GM18861 (cell line): ENCODE data around the gene ATP6V0B.

Source experiments
- ATAC-seq: cut with Tn5 transposase; IDR thresholded peaks from one replicate; pipeline ENCODE4 v1.9.1; 2021; ENCODE audit not compliant: unreplicated experiment

Gene ATP6V0B

DNA sequence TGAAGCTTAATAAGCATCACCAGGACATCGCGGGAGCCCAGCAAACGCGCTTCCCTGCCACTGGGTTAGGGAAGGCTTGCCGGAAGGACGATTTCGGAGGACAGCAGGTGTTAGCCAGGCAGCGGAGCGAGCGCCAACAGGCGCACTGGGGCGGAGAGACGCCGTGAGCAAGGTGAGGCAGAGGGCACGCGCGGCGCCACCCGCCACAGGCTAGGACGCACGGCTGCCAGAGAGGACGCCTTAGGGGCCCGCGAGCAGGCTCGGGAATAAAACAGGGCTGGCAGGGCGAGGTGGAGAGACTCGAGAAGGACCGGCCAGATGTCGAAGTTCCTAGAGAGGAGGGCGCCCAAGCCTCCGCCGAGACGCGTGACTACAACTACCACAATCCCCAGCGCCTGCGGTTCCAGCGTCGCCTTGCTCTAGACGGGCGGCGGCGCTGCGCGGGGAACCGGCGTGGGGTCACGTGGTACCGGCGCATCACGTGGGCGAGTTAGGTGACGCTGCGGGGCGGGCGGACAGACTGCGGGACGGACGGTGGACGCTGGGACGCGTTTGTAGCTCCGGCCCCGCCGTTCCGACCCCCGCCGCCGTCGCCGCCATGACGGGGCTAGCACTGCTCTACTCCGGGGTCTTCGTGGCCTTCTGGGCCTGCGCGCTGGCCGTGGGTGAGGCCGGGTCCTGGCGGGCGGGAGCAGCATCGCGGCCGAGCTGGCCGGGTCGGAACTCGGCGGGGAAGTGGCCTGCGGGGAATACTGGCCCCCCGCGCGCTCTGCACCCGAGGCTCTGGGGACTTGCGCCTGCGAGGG, at the start of gene ATP6V0B:
Gene ATP6V0B (plus strand): TSS at position 518 of the 806 bp plus-strand sequence. CDS start 81 bp downstream, at position 599.
- ATAC-seq, result peak; percentile 51

DNA sequence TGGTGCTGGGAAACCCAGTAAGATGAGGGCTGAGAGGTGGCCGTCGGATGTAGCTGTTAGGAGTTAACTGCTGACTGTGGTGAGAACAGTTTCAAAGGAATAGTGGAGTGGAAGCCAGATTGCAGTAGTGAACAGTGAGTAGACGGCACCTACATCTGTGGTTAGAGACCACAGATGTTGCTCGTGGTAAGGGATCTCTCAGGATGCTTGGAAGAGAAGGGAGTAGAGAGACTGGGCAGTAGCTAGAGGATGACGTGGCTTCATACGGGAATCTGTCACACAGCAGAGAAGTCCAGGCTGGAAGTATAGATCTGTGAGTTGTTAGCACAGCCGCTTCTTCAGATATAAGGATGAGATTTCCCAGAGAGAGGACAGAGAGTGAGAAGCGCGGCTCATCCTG, 48.9 kb upstream of the ATP6V0B start:
- no peak for ATAC-seq

DNA sequence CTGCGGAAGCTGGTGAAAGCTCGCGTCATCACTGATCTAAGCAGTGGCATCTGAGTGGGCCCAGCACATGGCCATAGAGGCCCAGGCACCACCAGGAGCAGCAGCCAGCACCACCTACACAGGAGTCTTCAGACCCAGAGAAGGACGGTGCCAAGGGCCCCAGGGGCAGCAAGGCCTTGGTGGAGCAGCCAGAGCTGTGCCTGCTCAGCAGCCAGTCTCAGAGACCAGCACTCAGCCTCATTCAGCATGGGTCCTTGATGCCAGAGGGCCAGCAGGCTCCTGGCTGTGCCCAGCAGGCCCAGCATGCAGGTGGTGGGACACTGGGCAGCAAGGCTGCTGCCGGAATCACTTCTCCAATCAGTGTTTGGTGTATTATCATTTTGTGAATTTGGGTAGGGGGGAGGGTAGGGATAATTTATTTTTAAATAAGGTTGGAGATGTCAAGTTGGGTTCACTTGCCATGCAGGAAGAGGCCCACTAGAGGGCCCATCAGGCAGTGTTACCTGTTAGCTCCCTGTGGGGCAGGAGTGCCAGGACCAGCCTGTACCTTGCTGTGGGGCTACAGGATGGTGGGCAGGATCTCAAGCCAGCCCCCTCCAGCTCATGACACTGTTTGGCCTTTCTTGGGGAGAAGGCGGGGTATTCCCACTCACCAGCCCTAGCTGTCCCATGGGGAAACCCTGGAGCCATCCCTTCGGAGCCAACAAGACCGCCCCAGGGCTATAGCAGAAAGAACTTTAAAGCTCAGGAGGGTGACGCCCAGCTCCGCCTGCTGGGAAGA, 44.4 kb upstream of the ATP6V0B start:
- ATAC-seq, result no peak

DNA sequence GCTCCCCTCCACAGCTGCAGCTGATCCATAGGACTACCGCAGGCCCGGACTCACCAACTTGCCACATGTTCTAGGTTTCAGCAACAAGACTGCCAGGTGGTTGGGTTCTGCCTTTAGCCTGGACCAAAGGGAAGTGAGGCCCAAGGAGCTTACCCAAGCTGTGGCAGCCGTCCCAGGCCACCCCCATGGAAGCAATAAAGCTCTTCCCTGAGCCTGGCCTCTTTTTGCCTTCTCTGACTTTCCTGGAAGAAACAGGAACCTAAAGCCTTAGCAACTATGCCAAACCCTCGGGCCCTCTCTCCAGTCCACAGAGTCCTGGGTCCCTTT, 43.8 kb upstream of the ATP6V0B start:
- ATAC-seq, result no peak

DNA sequence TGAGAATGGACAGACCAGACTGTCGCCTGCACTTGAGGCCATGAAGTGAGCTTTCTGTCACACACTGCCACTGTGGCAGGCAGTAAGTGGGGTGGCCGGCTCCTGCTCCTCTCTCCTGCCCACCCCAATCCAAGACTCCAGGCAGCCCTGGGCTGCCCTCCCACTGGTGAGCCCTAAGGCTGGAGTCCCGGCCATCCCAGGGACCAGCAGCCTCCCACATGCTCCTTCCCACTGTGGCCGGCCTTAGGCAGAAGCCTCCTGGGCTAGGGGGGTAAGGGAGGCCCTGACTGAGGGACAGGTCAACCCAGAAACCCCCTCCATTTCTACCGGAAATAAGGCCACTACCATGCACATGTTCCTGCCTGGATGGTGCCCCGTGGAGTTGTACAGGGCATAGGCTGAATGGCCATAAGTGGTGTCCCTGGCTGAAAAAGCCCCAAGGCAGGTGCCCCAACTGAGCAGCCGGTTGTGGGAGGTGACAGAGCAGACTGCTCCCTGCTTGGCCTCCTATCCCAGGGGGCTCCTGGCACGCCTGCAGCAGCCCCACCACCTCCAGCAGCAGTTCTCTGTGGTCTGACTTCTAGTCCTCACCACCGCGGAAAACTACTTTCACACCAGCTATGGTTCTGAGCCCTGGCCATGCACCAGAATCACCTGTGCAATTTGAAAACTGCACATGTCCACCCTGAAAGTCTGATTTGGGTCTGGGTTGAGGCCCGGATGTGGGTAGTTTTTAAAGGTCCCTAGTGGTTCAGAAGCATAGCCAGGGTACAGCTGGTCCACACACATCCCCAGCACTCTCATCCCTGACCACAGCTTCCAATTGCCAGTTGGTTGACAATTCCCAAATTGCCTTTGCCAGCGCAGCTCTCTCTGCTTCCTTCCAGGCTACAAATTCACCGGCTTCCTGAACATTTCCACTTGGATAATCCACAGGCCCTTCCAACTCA, 42.8 kb upstream of the ATP6V0B start:
- ATAC-seq, result no peak

DNA sequence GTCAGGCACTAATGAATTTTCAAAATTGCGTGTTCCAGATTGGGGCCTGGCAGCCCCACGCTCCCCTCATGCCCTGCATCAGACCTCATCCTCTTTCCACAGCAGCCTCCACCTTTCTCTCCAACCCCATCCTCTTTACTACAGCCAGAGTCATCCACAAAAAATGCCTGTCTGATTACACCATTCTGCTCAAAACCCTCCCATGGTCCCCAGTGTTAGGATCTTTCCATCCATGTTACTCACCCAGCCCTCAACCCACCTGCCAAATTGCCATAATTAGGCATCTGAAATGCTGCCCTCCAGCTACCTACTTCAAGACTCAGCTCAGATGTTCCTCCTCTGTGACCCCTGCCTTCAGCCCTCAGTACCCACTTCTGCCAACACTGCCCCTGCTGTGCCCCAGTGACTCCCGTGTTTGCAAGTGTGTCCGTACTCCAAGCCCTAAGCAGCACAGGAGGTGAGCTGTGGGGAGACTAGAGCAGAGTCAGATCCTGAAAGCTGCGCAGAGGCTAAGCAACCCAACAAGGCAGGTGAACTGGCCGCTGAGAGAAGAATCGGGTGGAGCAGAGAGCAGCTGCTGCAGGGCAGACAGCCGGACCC, 41.9 kb upstream of the ATP6V0B start:
- ATAC-seq, result no peak

DNA sequence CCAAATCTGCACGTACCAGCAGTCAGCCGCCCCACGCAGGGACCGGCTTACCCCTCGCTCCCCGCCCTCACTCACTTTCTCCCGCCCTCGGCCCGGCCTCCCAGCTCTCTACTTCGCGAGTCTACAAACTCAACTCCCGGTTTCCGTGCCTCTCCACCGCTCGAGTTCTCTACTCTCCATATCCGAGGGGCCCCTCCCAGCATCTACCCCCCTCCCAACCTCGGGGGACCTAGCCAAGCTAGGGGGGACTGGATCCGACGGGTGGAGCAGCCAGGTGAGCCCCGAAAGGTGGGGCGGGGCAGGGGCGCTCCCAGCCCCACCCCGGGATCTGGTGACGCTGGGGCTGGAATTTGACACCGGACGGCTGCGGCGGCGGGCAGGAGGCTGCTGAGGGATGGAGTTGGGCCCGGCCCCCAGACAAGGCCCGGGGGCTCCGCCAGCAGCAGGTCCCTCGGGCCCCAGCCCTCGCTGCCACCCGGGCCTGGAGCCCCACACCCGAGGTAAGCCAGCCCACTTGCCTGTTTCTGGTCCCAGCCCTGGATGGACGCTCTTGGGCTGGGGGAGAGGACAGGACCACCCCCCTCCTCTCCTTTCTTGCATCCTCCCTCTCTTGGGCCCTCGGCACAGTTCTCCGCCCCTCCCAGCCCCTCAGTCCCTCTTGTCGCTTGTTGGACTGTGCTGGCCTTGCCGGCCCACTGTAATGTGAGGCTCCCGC, 41.2 kb upstream of the ATP6V0B start, which contains the start of gene ARTN:
Gene ARTN (plus strand): TSS at position 416 of the 715 bp plus-strand sequence. CDS start 1,856 bp downstream, outside the sequence.
- ATAC-seq, result no peak

DNA sequence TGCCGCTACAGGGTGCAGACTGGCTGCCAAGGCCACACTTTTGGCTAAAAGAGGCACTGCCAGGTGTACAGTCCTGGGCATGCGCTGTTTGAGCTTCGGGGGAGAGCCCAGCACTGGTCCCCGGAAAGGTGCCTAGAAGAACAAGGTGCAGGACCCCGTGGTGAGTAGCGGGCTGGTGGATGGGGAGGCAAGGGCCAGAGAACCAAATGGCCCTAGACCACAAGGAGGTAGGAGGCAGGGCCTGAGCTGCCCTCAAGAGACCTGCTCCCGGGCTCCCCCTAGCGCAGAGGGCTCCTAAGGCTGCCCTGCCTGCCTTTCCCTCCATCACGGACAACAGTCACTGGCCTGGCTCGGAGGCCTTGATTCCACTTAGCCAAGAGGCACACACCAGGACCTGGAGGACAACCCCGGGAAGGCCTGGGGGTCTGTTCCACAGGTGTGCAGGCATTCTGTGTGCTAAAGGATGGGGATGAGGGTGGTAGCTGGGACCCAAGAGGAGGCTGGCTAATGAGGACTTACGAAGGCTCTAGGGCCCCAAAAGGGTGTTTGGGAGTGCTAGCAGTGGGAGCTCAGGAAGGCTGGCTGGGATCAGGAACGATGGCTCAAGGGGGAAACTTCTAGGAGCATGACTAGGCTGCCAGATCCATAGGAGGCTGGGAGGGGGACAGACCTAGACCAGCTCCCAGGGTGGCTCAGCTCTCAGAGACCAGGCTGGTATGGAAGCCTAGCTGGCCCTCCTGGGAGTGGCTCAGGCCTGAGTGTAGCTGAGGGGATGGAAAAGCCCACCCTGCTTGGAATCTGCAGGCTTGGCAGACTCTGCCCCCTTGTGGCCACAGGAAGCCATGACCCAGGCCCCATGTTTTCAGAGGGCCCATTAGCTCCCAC, 40.4 kb upstream of the ATP6V0B start:
- ATAC-seq, result no peak

DNA sequence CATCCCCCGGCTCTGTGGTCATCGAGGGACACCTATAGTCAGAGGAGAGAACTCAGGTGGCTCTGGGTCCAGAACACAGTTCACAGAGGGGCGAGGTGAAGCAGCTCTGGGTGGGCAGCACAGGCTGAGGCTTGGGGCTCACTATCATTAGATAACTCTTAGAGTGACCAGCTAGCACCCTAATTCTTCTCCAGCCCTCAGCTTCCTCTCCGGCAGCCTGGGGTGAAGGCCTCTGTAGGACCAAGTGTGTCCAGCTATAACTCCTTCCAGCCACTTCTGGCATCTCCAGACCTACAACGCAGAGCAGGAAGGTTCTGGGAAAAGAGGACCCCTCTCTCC, 39.8 kb upstream of the ATP6V0B start:
- no peak for ATAC-seq

DNA sequence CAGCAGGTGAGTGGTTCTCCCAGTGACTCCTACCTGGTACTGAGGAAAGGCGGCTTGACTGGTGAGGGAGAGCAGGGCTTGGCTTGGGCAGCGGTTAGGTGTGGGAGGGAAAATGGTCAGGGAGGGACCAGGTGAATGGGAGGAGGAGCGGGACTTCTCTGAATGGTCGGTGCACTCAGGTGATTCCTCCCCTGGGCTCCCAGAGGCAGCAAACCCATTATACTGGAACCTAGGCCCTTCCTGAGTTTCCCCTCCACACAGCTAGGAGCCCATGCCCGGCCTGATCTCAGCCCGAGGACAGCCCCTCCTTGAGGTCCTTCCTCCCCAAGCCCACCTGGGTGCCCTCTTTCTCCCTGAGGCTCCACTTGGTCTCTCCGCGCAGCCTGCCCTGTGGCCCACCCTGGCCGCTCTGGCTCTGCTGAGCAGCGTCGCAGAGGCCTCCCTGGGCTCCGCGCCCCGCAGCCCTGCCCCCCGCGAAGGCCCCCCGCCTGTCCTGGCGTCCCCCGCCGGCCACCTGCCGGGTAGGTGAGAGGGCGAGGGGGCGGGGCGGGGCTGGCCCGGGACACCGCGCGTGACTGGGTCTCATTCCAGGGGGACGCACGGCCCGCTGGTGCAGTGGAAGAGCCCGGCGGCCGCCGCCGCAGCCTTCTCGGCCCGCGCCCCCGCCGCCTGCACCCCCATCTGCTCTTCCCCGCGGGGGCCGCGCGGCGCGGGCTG, 38.9 kb upstream of the ATP6V0B start:
- ATAC-seq, result no peak

DNA sequence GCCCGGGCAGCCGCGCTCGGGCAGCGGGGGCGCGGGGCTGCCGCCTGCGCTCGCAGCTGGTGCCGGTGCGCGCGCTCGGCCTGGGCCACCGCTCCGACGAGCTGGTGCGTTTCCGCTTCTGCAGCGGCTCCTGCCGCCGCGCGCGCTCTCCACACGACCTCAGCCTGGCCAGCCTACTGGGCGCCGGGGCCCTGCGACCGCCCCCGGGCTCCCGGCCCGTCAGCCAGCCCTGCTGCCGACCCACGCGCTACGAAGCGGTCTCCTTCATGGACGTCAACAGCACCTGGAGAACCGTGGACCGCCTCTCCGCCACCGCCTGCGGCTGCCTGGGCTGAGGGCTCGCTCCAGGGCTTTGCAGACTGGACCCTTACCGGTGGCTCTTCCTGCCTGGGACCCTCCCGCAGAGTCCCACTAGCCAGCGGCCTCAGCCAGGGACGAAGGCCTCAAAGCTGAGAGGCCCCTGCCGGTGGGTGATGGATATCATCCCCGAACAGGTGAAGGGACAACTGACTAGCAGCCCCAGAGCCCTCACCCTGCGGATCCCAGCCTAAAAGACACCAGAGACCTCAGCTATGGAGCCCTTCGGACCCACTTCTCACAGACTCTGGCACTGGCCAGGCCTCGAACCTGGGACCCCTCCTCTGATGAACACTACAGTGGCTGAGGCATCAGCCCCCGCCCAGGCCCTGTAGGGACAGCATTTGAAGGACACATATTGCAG, 38.2 kb upstream of the ATP6V0B start:
- no peak for ATAC-seq

DNA sequence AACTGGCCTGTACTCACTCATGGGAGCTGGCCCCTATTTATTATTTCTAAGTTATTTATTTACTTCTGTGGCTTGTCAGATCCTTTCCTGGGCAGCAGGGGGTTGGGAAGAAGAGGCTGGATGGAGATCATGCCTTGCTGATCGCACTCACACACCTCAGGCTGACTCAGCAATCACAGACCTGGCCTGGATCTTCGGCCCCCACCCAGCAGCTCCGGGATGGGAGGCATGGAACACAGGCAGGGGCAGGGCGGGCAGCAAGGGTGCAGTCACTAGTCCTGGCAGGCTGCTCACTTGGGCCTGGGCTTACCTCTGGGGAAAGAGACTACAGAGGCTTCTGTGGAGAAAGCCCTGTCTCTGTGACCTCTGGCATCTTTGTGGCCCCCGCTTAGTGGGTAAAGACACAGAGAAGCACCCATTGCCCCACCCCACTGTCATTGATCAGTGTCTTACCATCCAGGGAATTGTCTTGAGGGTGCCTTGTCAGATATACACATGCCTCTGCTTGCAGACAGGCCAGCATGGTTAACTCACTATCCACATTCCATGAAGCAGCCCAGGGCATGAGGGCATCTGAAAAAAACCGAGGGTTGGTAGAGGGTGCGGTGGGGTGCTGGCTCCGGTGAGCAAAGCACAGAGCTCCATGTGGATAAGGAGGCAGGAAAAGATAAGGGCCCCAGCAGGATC, 37.4 kb upstream of the ATP6V0B start:
- ATAC-seq, result no peak

DNA sequence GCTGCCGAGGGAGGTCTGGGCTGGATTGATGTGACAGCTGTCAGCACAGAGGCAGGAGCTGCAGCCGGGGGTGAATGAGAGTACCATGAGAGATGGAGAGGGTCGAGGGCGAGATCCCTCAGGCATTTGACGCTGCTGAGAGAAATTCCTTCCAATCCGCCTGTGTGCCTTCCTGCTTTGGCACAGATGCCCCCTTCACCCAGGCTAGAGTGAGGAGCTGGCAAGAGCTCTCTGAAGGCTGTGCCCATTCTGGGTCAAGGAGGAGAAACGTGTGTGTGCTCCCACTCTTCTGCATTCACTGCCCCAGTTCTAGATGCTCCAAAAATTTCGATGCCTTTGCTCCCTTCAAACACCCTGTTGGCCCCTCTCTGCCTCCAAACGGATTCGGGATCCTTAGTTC, 36.4 kb upstream of the ATP6V0B start:
- no peak for ATAC-seq

DNA sequence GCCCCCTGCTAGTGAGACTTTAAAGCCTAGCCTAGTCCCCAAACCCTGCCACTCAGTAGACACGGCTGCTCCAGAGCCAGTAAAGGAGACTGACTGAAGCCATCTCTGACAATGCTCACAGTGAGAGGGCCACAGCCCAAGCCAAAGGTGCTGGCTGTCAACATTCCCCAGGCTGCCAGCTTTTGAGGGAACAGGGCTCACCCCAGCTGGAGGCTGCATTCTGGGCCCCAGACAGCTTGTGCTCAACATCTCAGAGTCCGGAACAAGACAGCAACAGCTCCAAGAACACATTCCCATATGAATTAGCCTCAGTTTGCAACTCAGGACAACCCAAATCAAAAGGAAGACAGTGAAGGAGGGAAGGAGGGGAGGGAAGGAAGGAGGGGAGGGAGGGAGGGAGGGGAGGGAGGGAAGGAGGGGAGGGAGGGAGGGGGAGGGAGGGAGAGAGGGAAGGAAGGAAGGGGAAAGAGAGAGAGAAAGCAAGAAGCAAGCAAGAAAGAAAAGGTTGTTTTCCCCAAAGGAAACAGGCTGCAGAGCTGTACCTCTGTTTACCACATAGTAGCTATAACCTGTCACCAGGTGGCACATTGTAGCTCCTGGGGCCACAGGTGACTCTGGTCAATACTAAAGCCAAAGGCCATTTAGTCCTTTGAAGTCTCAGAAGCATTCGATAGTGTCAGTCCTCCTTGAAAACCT, 35.7 kb upstream of the ATP6V0B start:
- no peak for ATAC-seq

DNA sequence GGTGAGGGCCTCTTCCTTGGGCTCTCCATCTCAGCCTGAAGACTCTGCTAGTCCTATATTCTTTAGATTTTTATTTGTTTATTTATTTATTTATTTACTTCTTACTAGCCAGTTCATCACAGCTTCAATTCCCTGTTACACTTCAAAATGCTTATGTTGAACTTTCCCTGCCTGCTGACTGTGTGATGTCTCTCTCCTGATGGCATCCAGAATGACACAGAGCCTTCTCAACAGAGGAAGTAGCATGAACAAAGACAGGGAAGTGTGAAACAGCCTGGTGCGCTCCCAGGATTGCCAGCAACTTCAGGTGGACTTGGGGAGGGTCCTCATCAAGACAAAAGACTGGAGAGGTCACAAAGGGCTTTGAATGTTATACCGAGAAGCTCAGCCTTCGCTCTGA, 32.3 kb upstream of the ATP6V0B start:
- no peak for ATAC-seq

DNA sequence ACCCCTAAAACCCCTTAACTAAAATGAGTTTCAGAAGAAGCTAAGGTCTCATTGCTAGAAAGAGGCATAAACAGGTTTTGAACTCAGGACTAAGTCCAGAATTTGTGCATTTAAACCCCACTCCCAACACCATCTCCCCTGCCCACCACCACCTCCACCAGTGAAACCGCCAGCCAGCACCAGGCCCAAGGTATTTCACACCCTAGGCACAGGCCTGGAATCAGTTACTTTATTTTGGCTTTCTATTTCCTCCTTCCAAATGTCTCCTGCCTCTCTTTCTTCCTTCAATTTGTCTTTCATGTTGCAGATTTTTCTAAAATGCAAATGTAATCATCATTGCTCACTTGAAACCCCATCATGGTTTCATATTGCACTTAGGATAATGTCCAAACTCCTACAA, 29.9 kb upstream of the ATP6V0B start:
- no peak for ATAC-seq
